Ramos (cell line): ENCODE results near the gene DPT.

Source experiments
- in situ Hi-C: fragments of 300-500 bp; cut with MboI; formaldehyde crosslinking; loops from one replicate; pipeline ENCODE4 v1.14.3; 2022; ENCODE audit warnings: low sequenced_read_pairs; ENCODE audit not compliant: unreplicated experiment

Gene DPT

GRCh38 chr1:168708698-168709404 lies 20.2 kb downstream of the DPT start:
- in situ Hi-C loops: no loop called here

GRCh38 chr1:168706391-168706992 lies 22.5 kb downstream of the DPT start:
- in situ Hi-C loops: no loop called here

- in situ Hi-C loops: no loop called here
These were observed 28.3 kb downstream of the DPT start for GRCh38 chr1:168700575-168701268.

- in situ Hi-C loops: no loop called here
These were observed 30.6 kb downstream of the DPT start for GRCh38 chr1:168698453-168698852.

GRCh38 chr1:168697356-168698126 lies 31.5 kb downstream of the DPT start:
- in situ Hi-C loops: no loop called here

- in situ Hi-C loops: no loop called here
These were observed 32.8 kb downstream of the DPT start for GRCh38 chr1:168696125-168696760.

- in situ Hi-C loops: no loop called here
These were observed 35.2 kb downstream of the DPT start for GRCh38 chr1:168693872-168694238.

- in situ Hi-C loops: no loop called here
These were observed 35.7 kb downstream of the DPT start for GRCh38 chr1:168693197-168693871.

GRCh38 chr1:168692472-168692871 lies 36.5 kb downstream of the DPT start:
- in situ Hi-C loops: no loop called here

GRCh38 chr1:168691541-168691940 lies 37.5 kb downstream of the DPT start:
- in situ Hi-C loops: no loop called here

- in situ Hi-C loops: no loop called here
These were observed 39.0 kb downstream of the DPT start for GRCh38 chr1:168689726-168690602.

GRCh38 chr1:168689327-168689657 lies 39.7 kb downstream of the DPT start:
- in situ Hi-C loops: no loop called here

- in situ Hi-C loops: no loop called here
These were observed 40.2 kb downstream of the DPT start for GRCh38 chr1:168688644-168689326.

GRCh38 chr1:168687816-168688215 lies 41.2 kb downstream of the DPT start:
- in situ Hi-C loops: no loop called here

GRCh38 chr1:168686666-168687065 lies 42.3 kb downstream of the DPT start:
- in situ Hi-C loops: no loop called here

GRCh38 chr1:168683871-168684270 lies 45.1 kb downstream of the DPT start:
- in situ Hi-C loops: no loop called here

GRCh38 chr1:168676861-168677260 lies 52.1 kb downstream of the DPT start:
- in situ Hi-C loops: no loop called here

GRCh38 chr1:168676029-168676812 lies 52.8 kb downstream of the DPT start:
- in situ Hi-C loops: no loop called here
